ENCODE measurements around the gene ADARB1.

The ADARB1 gene

DNA sequence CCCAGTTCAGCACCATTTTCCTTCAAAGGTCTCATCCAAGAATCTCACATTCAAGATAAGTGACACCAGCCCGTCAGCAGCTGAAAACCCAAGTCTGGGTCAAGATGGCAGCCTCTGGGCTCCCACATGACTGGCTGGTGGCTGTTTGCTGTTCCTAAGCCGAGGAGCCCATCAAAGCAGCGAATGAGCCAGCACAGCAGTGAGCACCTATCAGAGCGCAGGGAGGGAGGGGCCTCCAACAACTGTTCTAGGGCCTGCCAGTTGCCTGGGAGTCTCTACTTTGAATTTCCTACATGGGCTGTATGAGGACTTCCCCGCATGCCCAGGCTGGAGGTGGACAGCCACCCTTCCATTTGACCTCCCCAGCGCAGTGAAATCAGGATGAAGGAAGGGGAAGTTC is 102.7 kb downstream of the ADARB1 start:
- Histone ChIP-seq H3K9me3 (ENCODE audit: control insufficient read depth in 2 of 2, low read length in 2 of 2) (no peaks in the 10 kb centered on the region), H3K27me3 (ENCODE audit: control insufficient read depth in 2 of 2, insufficient read depth in 2 of 2, low read length in 2 of 2) (no peaks in the 10 kb centered on the region), H3K36me3 (ENCODE audit: control insufficient read depth in 2 of 2, insufficient read depth in 2 of 2, low read length in 2 of 2) (peaks cover 0 to 6% of the 10 kb centered on the region in 2 donors), H3K4me1 (ENCODE audit: control insufficient read depth in 2 of 2, insufficient read depth in 2 of 2, low read length in 2 of 2) (no peaks in the 10 kb centered on the region), H3K9ac (ENCODE audit: low read depth in 1 of 2, low read length in 2 of 2) (no peak overlapping the region), H3K27ac (ENCODE audit: low read depth in 2 of 2, low read length in 2 of 2) (no peak overlapping the region), H3K4me3 (ENCODE audit: low read length in 2 of 2) (no peak overlapping the region)

DNA sequence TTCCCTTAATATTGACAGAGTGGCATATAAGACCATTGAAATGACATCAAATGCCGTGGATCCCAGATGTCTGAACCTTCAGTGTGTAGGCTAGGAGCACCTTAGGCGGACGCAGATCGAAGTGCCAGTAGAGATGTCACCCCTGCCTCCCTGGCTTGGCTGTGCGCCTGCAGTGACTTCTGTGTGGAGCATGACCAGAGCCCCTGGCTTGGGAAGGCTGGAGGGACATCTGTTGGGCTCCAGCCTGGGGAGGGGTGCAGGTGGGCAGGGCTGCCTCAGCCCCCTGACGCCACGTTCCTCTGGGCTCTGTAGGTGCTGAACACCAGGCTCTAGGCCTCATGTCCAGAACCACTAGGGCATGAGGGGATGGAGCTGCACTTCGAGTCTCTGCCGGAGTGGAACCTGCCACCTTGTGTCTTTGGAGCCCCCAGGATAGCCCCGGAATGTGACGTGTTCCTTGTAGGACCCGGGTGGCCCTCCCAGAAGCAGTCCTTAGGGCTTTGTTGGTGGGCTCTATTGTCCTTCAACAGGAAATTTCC is 103.8 kb downstream of the ADARB1 start:
- H3K4me1 ChIP-seq (ENCODE audit: control insufficient read depth in 2 of 2, insufficient read depth in 2 of 2, low read length in 2 of 2): no peaks in the 10 kb centered on the region
- H3K27ac ChIP-seq (ENCODE audit: low read depth in 2 of 2, low read length in 2 of 2): no peak overlapping the region
- peaks cover 0 to 6% of the 10 kb centered on the region in 2 donors for H3K36me3 ChIP-seq (ENCODE audit: control insufficient read depth in 2 of 2, insufficient read depth in 2 of 2, low read length in 2 of 2)
- no peaks in the 10 kb centered on the region for H3K27me3 ChIP-seq (ENCODE audit: control insufficient read depth in 2 of 2, insufficient read depth in 2 of 2, low read length in 2 of 2)
- no peak overlapping the region for H3K9ac ChIP-seq (ENCODE audit: low read depth in 1 of 2, low read length in 2 of 2)
- H3K4me3 ChIP-seq (ENCODE audit: low read length in 2 of 2): no peak overlapping the region
- H3K9me3 ChIP-seq (ENCODE audit: control insufficient read depth in 2 of 2, low read length in 2 of 2): no peaks in the 10 kb centered on the region

DNA sequence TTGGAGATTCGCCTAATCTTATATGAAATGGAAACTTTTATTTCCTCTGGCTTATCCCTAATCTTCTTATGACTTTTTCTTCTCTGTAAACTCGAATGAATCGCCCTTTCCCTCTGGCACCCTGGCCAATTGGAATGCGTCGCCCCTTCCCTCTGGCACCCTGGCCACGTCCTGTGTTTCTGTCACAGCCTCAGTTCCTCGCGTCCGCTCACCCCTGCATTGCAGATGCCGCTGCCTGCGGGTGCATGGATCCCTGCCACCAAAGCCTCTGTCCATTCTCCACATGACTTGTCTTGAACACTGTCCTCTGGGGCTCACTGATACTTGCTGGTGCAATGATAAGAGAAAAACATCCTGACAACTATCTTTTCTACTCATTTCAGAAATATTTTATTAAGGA is 104.6 kb downstream of the ADARB1 start:
- Histone ChIP-seq H3K4me1 (ENCODE audit: control insufficient read depth in 2 of 2, insufficient read depth in 2 of 2, low read length in 2 of 2) (no peaks in the 10 kb centered on the region), H3K9ac (ENCODE audit: low read depth in 1 of 2, low read length in 2 of 2) (no peak overlapping the region), H3K27ac (ENCODE audit: low read depth in 2 of 2, low read length in 2 of 2) (no peak overlapping the region), H3K27me3 (ENCODE audit: control insufficient read depth in 2 of 2, insufficient read depth in 2 of 2, low read length in 2 of 2) (no peaks in the 10 kb centered on the region), H3K4me3 (ENCODE audit: low read length in 2 of 2) (no peak overlapping the region), H3K9me3 (ENCODE audit: control insufficient read depth in 2 of 2, low read length in 2 of 2) (no peaks in the 10 kb centered on the region), H3K36me3 (ENCODE audit: control insufficient read depth in 2 of 2, insufficient read depth in 2 of 2, low read length in 2 of 2) (peaks cover 0 to 6% of the 10 kb centered on the region in 2 donors)

DNA sequence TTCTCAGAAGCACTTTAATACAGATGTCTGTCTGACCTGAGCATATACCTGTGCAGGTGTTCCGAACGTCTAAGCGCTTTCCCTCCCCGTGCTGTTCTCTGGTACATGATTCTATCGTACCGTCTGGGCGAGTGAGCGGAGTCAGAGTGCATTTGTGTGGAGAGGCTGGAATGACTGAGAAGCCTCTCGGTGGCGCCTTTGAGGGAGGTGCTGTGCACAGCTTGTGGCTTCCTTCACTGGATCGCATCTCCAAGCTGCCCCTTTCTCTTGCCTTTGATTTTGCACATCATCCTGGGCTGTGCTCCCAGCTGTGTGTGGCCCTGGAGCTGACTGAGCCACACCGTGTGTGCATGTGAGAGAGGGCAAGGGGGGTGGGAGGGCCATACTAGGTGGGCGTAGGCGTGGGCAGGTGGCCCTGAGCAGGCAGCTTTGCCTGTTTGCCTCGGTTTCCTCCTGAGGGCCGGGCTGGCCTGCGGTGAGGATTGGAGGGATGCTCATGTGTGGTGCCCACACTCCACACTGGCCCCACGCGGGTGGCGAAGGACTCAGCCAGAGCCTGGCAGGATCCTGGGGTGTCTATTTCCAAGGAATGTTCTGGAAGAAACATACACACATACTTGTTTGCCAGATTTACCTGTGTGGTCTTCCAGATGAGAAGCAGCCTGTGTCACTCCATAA is 105.3 kb downstream of the ADARB1 start:
- H3K9ac ChIP-seq (ENCODE audit: low read depth in 1 of 2, low read length in 2 of 2): no peak overlapping the region
- no peak overlapping the region for H3K27ac ChIP-seq (ENCODE audit: low read depth in 2 of 2, low read length in 2 of 2)
- no peaks in the 10 kb centered on the region for H3K9me3 ChIP-seq (ENCODE audit: control insufficient read depth in 2 of 2, low read length in 2 of 2)
- H3K27me3 ChIP-seq (ENCODE audit: control insufficient read depth in 2 of 2, insufficient read depth in 2 of 2, low read length in 2 of 2): no peaks in the 10 kb centered on the region
- H3K36me3 ChIP-seq (ENCODE audit: control insufficient read depth in 2 of 2, insufficient read depth in 2 of 2, low read length in 2 of 2): peaks cover 0 to 6% of the 10 kb centered on the region in 2 donors
- H3K4me1 ChIP-seq (ENCODE audit: control insufficient read depth in 2 of 2, insufficient read depth in 2 of 2, low read length in 2 of 2): no peaks in the 10 kb centered on the region
- no peak overlapping the region for H3K4me3 ChIP-seq (ENCODE audit: low read length in 2 of 2)

DNA sequence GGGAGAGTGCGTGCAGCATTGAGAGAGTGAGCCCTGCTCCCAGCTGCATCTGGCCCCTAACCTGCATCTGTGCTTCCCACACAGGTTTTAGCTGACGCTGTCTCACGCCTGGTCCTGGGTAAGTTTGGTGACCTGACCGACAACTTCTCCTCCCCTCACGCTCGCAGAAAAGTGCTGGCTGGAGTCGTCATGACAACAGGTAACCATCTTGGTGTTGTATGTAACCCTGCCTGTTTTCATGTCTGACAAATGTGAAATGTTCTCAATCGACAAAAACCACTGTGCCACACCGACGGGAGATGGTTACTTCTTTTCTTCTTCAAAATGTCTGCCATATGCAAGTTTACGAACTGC is 105.8 kb downstream of the ADARB1 start:
- Histone ChIP-seq H3K27me3 (ENCODE audit: control insufficient read depth in 2 of 2, insufficient read depth in 2 of 2, low read length in 2 of 2) (no peaks in the 10 kb centered on the region), H3K27ac (ENCODE audit: low read depth in 2 of 2, low read length in 2 of 2) (no peak overlapping the region), H3K4me1 (ENCODE audit: control insufficient read depth in 2 of 2, insufficient read depth in 2 of 2, low read length in 2 of 2) (no peaks in the 10 kb centered on the region), H3K9me3 (ENCODE audit: control insufficient read depth in 2 of 2, low read length in 2 of 2) (no peaks in the 10 kb centered on the region), H3K36me3 (ENCODE audit: control insufficient read depth in 2 of 2, insufficient read depth in 2 of 2, low read length in 2 of 2) (peaks cover 0 to 10% of the 10 kb centered on the region in 2 donors), H3K9ac (ENCODE audit: low read depth in 1 of 2, low read length in 2 of 2) (no peak overlapping the region), H3K4me3 (ENCODE audit: low read length in 2 of 2) (no peak overlapping the region)

DNA sequence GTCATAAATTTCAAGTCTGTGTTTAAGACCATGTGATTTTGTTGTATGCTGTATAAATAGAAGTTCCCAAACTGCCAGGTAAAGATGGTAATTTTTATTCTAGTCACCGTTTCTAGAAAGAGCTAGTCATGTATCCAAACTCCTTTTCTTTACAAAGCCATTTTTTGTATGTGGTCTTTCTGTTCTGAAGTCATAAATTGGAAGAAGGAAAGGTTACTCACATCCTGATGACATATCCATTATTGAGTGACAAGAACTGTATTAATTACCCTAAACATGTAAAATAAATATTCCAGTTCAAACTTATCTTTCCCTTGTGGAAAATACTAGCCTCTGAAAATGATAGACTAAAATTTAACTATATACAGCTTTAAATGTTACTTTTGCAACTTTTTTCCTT is 108.6 kb downstream of the ADARB1 start:
- Histone ChIP-seq H3K36me3 (ENCODE audit: control insufficient read depth in 2 of 2, insufficient read depth in 2 of 2, low read length in 2 of 2) (peaks cover 0 to 14% of the 10 kb centered on the region in 2 donors), H3K9ac (ENCODE audit: low read depth in 1 of 2, low read length in 2 of 2) (no peak overlapping the region), H3K27ac (ENCODE audit: low read depth in 2 of 2, low read length in 2 of 2) (no peak overlapping the region), H3K4me1 (ENCODE audit: control insufficient read depth in 2 of 2, insufficient read depth in 2 of 2, low read length in 2 of 2) (no peaks in the 10 kb centered on the region), H3K4me3 (ENCODE audit: low read length in 2 of 2) (no peak overlapping the region), H3K9me3 (ENCODE audit: control insufficient read depth in 2 of 2, low read length in 2 of 2) (peaks cover 7 to 11% of the 10 kb centered on the region in 2 donors), H3K27me3 (ENCODE audit: control insufficient read depth in 2 of 2, insufficient read depth in 2 of 2, low read length in 2 of 2) (no peaks in the 10 kb centered on the region)

DNA sequence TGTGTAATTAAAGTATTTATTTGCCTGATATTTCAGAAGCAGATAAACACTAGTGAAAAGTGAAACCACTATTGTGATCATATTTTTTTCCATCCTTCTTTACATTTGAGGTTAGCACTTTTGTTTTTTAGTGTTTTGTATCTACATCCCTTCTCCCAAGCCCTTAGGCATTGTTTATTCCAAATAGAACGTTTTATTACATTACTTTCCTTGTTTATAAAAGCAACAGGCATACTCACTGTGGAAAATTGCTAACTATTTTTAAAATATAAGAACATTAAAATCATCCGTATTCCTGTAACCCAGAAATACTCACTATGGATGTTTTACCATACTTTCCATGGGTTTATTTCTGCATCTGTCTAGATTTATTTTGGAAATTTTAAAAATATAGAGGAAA is 109.5 kb downstream of the ADARB1 start:
- Histone ChIP-seq H3K4me1 (ENCODE audit: control insufficient read depth in 2 of 2, insufficient read depth in 2 of 2, low read length in 2 of 2) (no peaks in the 10 kb centered on the region), H3K9me3 (ENCODE audit: control insufficient read depth in 2 of 2, low read length in 2 of 2) (peaks cover 7 to 13% of the 10 kb centered on the region in 2 donors), H3K4me3 (ENCODE audit: low read length in 2 of 2) (no peak overlapping the region), H3K27me3 (ENCODE audit: control insufficient read depth in 2 of 2, insufficient read depth in 2 of 2, low read length in 2 of 2) (no peaks in the 10 kb centered on the region), H3K36me3 (ENCODE audit: control insufficient read depth in 2 of 2, insufficient read depth in 2 of 2, low read length in 2 of 2) (peaks cover 0 to 14% of the 10 kb centered on the region in 2 donors), H3K27ac (ENCODE audit: low read depth in 2 of 2, low read length in 2 of 2) (no peak overlapping the region), H3K9ac (ENCODE audit: low read depth in 1 of 2, low read length in 2 of 2) (no peak overlapping the region)

DNA sequence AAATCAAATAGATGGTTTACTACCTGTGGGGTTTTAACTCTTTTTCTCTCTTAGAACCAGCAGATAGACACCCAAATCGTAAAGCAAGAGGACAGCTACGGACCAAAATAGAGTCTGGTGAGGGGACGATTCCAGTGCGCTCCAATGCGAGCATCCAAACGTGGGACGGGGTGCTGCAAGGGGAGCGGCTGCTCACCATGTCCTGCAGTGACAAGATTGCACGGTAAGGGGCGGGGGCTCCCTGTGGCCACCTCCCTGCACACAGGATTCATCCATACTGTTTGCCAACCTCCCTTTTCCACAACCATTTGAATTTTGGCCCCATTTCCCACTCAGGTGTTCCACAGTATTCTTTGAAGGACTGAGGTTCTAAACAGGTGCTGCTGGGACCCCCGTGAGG is 110.5 kb downstream of the ADARB1 start:
- Histone ChIP-seq H3K9me3 (ENCODE audit: control insufficient read depth in 2 of 2, low read length in 2 of 2) (peaks cover 7 to 13% of the 10 kb centered on the region in 2 donors), H3K9ac (ENCODE audit: low read depth in 1 of 2, low read length in 2 of 2) (no peak overlapping the region), H3K27me3 (ENCODE audit: control insufficient read depth in 2 of 2, insufficient read depth in 2 of 2, low read length in 2 of 2) (no peaks in the 10 kb centered on the region), H3K36me3 (ENCODE audit: control insufficient read depth in 2 of 2, insufficient read depth in 2 of 2, low read length in 2 of 2) (peaks cover 0 to 14% of the 10 kb centered on the region in 2 donors), H3K27ac (ENCODE audit: low read depth in 2 of 2, low read length in 2 of 2) (no peak overlapping the region), H3K4me3 (ENCODE audit: low read length in 2 of 2) (no peak overlapping the region), H3K4me1 (ENCODE audit: control insufficient read depth in 2 of 2, insufficient read depth in 2 of 2, low read length in 2 of 2) (no peaks in the 10 kb centered on the region)

DNA sequence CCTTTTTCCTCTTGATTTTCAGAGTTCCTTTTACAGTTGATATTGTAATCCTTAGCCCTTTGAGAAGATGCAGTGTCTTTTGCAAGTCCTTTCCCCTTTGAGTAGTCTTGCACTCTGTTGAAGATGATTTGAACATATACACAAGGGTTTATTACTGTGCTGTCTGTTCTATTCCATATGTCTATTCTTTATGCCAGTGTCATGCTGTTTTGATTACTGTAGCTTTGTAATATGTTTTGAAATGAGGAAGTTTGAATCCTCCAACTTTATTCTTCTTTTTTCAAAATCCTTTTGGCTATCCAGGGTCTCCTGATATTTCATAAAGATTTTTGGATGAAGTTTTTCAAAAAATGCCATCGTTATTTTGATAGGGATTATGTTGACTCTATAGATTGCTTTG is 112.3 kb downstream of the ADARB1 start:
- H3K36me3 ChIP-seq (ENCODE audit: control insufficient read depth in 2 of 2, insufficient read depth in 2 of 2, low read length in 2 of 2): peaks cover 0 to 7% of the 10 kb centered on the region in 2 donors
- no peak overlapping the region for H3K9ac ChIP-seq (ENCODE audit: low read depth in 1 of 2, low read length in 2 of 2)
- no peaks in the 10 kb centered on the region for H3K27me3 ChIP-seq (ENCODE audit: control insufficient read depth in 2 of 2, insufficient read depth in 2 of 2, low read length in 2 of 2)
- no peak overlapping the region for H3K27ac ChIP-seq (ENCODE audit: low read depth in 2 of 2, low read length in 2 of 2)
- no peaks in the 10 kb centered on the region for H3K4me1 ChIP-seq (ENCODE audit: control insufficient read depth in 2 of 2, insufficient read depth in 2 of 2, low read length in 2 of 2)
- H3K4me3 ChIP-seq (ENCODE audit: low read length in 2 of 2): no peak overlapping the region
- peaks cover 7 to 13% of the 10 kb centered on the region in 2 donors for H3K9me3 ChIP-seq (ENCODE audit: control insufficient read depth in 2 of 2, low read length in 2 of 2)

DNA sequence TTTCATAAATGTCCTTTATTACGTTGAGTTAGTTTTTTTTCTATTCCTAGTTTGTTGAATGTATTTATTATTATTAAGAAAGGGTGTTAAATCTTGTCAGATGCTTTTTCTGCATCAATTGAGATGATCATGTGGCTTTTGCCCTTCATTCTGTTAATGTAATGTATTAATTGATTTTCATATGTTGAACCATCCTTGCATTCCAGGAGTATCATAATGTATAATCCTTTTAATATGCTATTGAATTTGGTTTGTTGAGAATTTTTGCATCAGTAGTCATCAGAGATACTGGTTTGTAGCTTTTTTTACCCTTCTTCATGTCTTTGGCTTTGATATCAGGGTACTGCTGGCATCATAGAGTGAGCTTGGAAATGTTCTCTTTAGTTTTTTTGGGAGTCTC is 113.3 kb downstream of the ADARB1 start:
- Histone ChIP-seq H3K9ac (ENCODE audit: low read depth in 1 of 2, low read length in 2 of 2) (no peak overlapping the region), H3K27me3 (ENCODE audit: control insufficient read depth in 2 of 2, insufficient read depth in 2 of 2, low read length in 2 of 2) (no peaks in the 10 kb centered on the region), H3K27ac (ENCODE audit: low read depth in 2 of 2, low read length in 2 of 2) (no peak overlapping the region), H3K4me3 (ENCODE audit: low read length in 2 of 2) (no peak overlapping the region), H3K4me1 (ENCODE audit: control insufficient read depth in 2 of 2, insufficient read depth in 2 of 2, low read length in 2 of 2) (no peaks in the 10 kb centered on the region), H3K36me3 (ENCODE audit: control insufficient read depth in 2 of 2, insufficient read depth in 2 of 2, low read length in 2 of 2) (peaks cover 0 to 7% of the 10 kb centered on the region in 2 donors), H3K9me3 (ENCODE audit: control insufficient read depth in 2 of 2, low read length in 2 of 2) (peaks cover 7 to 13% of the 10 kb centered on the region in 2 donors)
